ENCODE data around the gene ENOX1.

DNA sequence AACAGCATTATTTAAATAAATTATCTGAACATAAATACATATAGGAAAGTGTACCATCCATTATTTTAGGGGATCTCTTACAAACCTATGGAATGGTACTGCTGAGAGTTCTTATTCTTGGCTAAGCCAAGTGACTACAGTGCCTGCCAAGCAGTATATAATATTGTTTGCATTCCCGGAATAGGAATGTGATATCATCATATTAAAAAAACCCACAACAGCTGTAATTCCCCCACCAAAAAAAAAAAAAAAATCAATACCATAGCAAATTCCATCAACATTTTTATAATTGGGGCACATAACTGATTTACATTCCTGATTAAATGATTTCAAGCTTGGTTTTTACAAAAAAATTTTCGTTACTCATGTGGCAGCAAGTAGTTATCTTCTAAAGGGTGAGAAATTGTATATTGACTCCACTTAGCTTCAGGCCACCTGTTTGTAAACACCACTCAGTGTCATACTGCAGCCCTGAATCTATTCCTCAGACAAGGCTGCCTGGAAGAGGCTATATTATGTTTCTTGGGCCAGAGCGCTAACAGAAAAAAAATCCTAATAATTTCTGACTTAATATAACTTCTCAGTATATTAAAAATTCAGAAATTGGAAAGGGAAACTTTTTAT is 485.3 kb downstream of the ENOX1 start:
- no peak for TF ChIP-seq EZH2 (IDR thresholded peaks at IDR 0.05)
- TF ChIP-seq, protein P1, sequence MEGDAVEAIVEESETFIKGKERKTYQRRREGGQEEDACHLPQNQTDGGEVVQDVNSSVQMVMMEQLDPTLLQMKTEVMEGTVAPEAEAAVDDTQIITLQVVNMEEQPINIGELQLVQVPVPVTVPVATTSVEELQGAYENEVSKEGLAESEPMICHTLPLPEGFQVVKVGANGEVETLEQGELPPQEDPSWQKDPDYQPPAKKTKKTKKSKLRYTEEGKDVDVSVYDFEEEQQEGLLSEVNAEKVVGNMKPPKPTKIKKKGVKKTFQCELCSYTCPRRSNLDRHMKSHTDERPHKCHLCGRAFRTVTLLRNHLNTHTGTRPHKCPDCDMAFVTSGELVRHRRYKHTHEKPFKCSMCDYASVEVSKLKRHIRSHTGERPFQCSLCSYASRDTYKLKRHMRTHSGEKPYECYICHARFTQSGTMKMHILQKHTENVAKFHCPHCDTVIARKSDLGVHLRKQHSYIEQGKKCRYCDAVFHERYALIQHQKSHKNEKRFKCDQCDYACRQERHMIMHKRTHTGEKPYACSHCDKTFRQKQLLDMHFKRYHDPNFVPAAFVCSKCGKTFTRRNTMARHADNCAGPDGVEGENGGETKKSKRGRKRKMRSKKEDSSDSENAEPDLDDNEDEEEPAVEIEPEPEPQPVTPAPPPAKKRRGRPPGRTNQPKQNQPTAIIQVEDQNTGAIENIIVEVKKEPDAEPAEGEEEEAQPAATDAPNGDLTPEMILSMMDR (IDR thresholded peaks at IDR 0.05), result no peak
- no peak for TF ChIP-seq EZH2phosphoT487 (IDR thresholded peaks at IDR 0.05)
